Osteocyte (in vitro differentiated cells): ENCODE measurements around the gene SNX25. TPM values are rescaled to one million over a fixed set of nuclear protein-coding genes. Genes with fewer than 3 reads are reported as not detected.
A peak's percentile ranks its signal among the peaks of the same experiment; 100 is the strongest.
"Not testable (repeated sequence)": the region's sequence is repeated elsewhere in the genome, so short reads cannot be mapped to it uniquely, and the experiment has no call there.

ENCODE experiments used
- DNase-seq: peaks from one replicate; pipeline ENCODE4 v3.0.0; 2021; ENCODE audit warnings: mixed read lengths; ENCODE audit not compliant: unreplicated experiment; ENCODE audit errors: extremely low spot score
- H3K27ac Mint-ChIP-seq: one replicate; pipeline ENCODE4 v1.8.0; 2021; ENCODE audit warnings: mild to moderate bottlenecking, mixed read lengths; ENCODE audit not compliant: unreplicated experiment
- H3K27me3 Mint-ChIP-seq: one replicate; pipeline ENCODE4 v1.8.0; 2021; ENCODE audit warnings: mixed read lengths; ENCODE audit not compliant: unreplicated experiment
- H3K36me3 Mint-ChIP-seq: one replicate; pipeline ENCODE4 v1.8.0; 2021; ENCODE audit warnings: mixed read lengths; ENCODE audit not compliant: unreplicated experiment
- H3K4me1 Mint-ChIP-seq: one replicate; pipeline ENCODE4 v1.8.0; 2021; ENCODE audit warnings: mixed read lengths; ENCODE audit not compliant: unreplicated experiment
- H3K4me3 Mint-ChIP-seq: one replicate; pipeline ENCODE4 v1.8.0; 2021; ENCODE audit warnings: mild to moderate bottlenecking, moderate library complexity, mixed read lengths; ENCODE audit not compliant: unreplicated experiment
- H3K9me3 Mint-ChIP-seq: one replicate; pipeline ENCODE4 v1.8.0; 2021; ENCODE audit warnings: mixed read lengths; ENCODE audit not compliant: unreplicated experiment
- total RNA-seq: library from RNA; stranded (reverse); gene quantifications from 2 replicates; pipeline ENCODE4 v1.2.1, GENCODE V29; 2021
- TF ChIP-seq, protein P1 (sequence below): fragments of 200-600 bp; sonication (generic); IDR thresholded peaks from 2 replicates; pipeline ENCODE4 v1.5.0; 2021; ENCODE audit warnings: antibody characterized with exemption, mild to moderate bottlenecking, moderate library complexity

Gene SNX25
- total RNA-seq, 1 donor from 2014 or later = 44.4 TPM

DNA sequence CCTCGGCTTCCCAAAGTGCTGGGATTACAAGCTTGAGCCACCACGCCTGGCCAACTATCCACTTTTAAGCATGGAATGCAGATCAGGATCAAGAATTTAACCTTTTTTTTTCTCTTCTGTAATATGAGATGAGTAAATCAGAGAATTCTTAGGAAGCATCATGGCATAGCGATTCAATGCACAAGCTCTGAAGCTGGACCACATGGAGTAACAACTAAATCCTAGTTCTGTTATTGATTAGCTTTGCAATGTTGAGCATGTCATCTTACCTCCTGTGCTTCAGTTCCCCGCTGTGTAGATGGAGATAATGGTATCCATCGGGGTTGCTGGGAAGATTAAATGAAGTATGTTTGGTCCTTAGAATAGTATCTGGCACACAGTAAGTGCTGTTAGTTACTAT, 1.9 kb upstream of the SNX25 start:
- no peak overlapping the region for H3K4me3 Mint-ChIP-seq
- no peaks in the 10 kb centered on the region for H3K36me3 Mint-ChIP-seq
- peaks cover 46% of the 10 kb centered on the region for H3K4me1 Mint-ChIP-seq
- TF ChIP-seq, protein P1, sequence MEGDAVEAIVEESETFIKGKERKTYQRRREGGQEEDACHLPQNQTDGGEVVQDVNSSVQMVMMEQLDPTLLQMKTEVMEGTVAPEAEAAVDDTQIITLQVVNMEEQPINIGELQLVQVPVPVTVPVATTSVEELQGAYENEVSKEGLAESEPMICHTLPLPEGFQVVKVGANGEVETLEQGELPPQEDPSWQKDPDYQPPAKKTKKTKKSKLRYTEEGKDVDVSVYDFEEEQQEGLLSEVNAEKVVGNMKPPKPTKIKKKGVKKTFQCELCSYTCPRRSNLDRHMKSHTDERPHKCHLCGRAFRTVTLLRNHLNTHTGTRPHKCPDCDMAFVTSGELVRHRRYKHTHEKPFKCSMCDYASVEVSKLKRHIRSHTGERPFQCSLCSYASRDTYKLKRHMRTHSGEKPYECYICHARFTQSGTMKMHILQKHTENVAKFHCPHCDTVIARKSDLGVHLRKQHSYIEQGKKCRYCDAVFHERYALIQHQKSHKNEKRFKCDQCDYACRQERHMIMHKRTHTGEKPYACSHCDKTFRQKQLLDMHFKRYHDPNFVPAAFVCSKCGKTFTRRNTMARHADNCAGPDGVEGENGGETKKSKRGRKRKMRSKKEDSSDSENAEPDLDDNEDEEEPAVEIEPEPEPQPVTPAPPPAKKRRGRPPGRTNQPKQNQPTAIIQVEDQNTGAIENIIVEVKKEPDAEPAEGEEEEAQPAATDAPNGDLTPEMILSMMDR = no peak
- no peaks in the 10 kb centered on the region for H3K9me3 Mint-ChIP-seq
- no peak for DNase-seq
- no peak overlapping the region for H3K27ac Mint-ChIP-seq
- no peaks in the 10 kb centered on the region for H3K27me3 Mint-ChIP-seq

DNA sequence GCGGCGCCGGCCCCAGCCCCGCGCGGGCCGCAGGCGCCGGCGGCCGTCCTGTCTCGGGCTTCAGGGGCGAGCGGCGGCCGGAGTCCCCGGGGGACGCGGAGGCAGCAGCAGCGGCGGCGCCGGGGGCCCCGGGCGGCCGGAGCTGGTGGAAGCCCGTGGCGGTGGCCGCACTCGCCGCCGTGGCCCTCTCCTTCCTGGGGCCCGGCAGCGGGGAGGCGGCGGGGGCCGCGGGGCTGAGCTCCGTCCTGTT, 379 bp downstream of the SNX25 start:
- H3K9me3 Mint-ChIP-seq, H3K4me3 Mint-ChIP-seq, H3K27me3 Mint-ChIP-seq, H3K36me3 Mint-ChIP-seq, H3K27ac Mint-ChIP-seq, DNase-seq: not testable (repeated sequence)
- peaks cover 49% of the 10 kb centered on the region for H3K4me1 Mint-ChIP-seq

DNA sequence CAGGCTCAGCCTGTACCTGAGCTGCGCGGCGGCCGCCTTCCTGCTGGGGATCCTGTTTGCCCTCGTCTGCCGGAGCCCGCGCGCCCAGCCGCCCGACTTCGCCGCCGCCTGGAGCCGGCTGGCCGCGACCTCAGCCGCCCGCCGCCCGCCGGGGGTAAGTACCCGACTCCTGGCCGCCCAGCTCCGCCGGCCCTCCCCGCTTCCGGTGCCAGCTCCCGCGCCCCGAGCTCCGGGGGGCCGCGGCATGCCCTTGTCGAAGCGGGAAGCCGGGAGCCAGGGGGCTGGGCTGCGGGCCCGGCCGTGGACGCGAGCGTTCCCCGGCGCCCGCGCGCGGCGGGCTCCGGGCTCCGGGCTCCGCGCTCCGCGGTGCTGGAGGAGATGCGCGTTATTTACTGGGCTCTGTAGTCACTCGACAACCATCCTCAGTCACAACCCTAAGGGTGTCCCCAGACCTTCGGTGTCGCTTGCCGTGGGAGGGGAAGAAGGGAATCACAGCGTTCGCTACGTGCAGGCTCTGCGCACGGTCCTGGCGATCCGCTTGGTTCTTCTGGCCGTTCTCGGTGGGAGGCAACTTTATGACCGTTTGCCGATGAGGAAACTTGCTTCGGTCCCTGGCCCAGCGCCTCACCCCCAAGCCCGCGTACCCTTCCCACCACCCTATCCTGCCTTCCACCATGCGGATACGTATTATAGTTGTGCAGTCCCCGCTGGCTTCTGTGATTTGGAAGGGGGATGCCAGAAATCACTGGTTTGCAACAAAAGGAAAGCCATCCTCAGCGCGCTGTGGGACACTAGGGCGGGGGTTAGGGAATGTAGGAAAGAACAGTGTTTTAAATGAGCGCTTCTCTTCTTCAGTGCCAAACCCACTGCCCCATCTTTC, 944 bp downstream of the SNX25 start:
- peak overlapping the region; percentile 93 for H3K4me3 Mint-ChIP-seq
- H3K4me1 Mint-ChIP-seq = peaks cover 48% of the 10 kb centered on the region
- H3K27me3 Mint-ChIP-seq = no peaks in the 10 kb centered on the region
- TF ChIP-seq, protein P1 = no peak
- H3K36me3 Mint-ChIP-seq = peaks cover 1% of the 10 kb centered on the region
- peak overlapping the region; percentile 94 for H3K27ac Mint-ChIP-seq
- no peaks in the 10 kb centered on the region for H3K9me3 Mint-ChIP-seq
- DNase-seq = no peak

DNA sequence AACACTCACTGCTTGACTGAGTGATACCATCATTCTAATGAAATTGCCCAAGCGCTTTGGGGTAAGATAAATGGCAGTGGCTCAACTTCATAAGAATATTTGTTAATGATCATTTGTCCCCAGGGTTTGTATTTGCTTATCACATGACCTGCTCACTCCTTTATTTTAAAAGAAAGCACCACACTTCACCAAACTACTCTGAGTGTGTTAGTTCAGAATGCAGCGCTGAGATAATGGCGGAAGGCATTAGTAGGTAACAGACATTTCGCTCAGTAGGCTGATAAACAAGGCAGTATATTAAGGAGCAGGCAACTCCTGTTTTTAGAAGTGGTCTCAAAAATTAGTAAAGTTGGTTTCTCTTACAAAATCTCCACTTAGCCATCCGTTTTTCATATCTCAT, 1.6 kb downstream of the SNX25 start:
- TF ChIP-seq, protein P1 = no peak
- Mint-ChIP-seq H3K27ac (peak overlapping the region; percentile 94), H3K4me3 (peak overlapping the region; percentile 93), H3K4me1 (peaks cover 48% of the 10 kb centered on the region), H3K36me3 (peaks cover 1% of the 10 kb centered on the region), H3K27me3 (no peaks in the 10 kb centered on the region), H3K9me3 (no peaks in the 10 kb centered on the region)
- no peak for DNase-seq

DNA sequence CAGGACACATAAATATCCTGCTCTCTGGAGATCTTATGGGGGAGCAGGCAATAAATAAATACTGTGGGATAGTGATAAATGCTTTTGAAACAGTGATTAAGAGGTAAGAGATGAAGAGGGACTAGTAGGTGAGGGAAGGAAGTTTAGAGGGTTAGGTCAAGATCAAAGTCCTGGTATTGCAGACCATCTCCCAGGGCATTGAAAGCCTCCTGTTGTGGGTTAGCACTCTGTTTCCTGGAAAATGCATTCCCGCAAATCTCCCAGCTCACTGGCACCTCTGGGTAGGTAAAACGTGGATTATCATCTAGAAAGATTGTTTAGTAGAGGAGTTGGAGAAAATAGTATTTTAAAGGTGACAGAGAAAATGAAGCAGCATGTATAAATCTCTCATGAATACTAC, 2.2 kb downstream of the SNX25 start:
- TF ChIP-seq, protein P1 = no peak
- peaks cover 48% of the 10 kb centered on the region for H3K4me1 Mint-ChIP-seq
- no peaks in the 10 kb centered on the region for H3K27me3 Mint-ChIP-seq
- no peaks in the 10 kb centered on the region for H3K9me3 Mint-ChIP-seq
- no peak for DNase-seq
- peak overlapping the region; percentile 93 for H3K4me3 Mint-ChIP-seq
- H3K27ac Mint-ChIP-seq = peak overlapping the region; percentile 94
- H3K36me3 Mint-ChIP-seq = peaks cover 1% of the 10 kb centered on the region
